ENCODE results near the gene ARHGAP32.

- TF ChIP-seq CTCF (IDR thresholded peaks at IDR 0.05; ENCODE audit: poor library complexity), result no peak
- no peak for TF ChIP-seq EZH2 (IDR thresholded peaks at IDR 0.05; ENCODE audit: borderline replicate concordance)
- no peak for TF ChIP-seq EZH2phosphoT487 (IDR thresholded peaks at IDR 0.05; ENCODE audit: low read depth, severe bottlenecking, unreplicated experiment)
Measured at GRCh38 chr11:128936606-128937251, 255.4 kb downstream of the ARHGAP32 start.

All from hepatocyte (in vitro differentiated cells).